ENCODE data around the gene CYB561D2.
"Not testable (repeated sequence)": the region's sequence is repeated elsewhere in the genome, so short reads cannot be mapped to it uniquely, and the experiment has no call there.

The CYB561D2 gene

DNA sequence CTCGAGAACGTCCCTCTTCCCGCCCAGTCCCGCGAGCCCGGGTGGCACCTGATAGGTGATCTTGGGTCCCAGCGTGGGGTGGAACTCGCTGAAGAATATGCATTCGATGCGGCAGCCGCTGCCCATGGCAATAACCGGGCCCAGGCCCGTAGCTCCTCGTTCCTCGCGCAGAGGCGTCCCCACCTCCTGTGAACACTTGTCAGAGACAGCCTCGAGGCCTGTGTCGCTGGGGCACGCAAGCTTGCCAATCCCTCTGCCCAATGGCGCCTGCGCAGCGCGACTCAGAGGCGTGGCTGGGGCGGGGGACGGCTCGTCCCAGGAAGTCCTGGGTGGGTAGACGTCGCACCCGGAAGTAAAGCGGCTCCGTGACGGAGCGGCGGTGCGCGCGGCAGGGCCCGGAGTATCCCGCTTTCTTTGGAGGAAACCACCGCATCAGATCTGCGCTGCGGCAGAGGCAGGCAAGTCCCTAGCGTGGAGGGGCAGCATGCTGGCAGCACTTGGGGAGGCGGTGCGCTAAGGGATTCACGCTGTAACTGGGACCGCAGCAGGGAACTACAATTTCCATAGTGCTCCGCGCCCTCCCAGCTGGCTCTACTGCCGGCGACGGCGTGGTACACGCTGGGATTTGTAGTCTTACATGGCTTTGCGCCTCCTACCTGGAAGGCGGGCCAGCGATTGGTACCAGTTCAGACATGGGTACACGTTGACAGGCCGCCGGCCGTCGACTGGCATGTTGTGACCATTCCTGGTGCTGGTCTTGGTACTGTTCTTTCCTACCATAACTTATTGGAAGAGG is at the start of gene CYB561D2, which contains the start of gene NPRL2:
Gene CYB561D2, plus strand, starts transcription at position 336 of the 796 bp plus-strand sequence. CDS start 572 bp downstream, outside the sequence.
Gene NPRL2, minus strand, starts transcription at position 249 of the 796 bp plus-strand sequence. Its CDS starts 123 bp downstream, at position 126.
- DNase-seq: peak; percentile 94 to 98 (median 98)

DNA sequence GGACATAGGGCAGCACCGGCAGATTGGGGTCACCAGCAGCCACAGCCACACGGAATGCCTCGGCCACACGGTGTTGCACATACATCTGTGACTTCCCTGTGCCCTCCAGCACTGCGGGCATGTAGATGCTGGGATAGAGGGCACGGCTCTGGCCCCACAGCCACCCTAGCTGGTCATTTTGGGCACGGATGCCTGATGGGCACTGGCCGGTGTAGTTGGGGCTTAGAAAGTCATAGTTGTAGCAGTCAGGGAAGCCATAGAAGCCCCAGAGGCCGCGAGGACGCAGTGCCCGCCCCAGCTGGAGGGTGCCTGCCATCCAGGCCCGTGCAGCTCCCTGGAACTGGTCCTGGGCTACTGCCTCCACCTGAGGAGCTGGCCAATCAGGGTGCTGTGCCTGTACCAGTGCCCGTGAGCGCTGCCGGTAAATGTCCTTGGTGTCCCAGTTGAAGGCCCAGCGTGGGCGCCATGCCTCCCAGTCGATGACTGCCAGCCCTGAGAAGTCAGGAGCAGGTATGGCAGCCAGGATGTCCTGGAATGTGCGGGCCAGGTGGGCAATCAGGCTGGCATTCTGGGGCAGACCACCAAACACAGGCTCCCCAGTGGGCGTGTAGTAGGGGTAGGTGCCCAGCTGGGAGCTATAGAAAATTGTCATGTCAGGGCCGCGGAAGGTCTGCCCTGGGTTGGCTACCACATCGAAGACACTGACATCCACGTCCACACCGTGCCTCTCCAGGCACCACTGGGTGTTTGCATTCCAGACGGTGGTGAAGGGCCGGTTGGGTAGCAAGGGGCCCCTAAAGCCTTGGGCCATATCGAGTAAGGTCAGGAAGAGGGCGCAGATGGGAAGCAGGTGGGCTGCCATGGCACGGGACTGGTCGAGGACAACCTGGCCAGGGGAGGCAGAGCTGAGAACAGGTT is 48.3 kb upstream of the CYB561D2 start:
- no peak for DNase-seq

GRCh38 chr3:50303013-50303815 is 47.4 kb upstream of the CYB561D2 start, which contains the start of gene HYAL1:
TSS of gene HYAL1 (minus strand) at chr3:50303574. CDS start at chr3:50302956, 618 bp downstream.
- no peak for DNase-seq

DNA sequence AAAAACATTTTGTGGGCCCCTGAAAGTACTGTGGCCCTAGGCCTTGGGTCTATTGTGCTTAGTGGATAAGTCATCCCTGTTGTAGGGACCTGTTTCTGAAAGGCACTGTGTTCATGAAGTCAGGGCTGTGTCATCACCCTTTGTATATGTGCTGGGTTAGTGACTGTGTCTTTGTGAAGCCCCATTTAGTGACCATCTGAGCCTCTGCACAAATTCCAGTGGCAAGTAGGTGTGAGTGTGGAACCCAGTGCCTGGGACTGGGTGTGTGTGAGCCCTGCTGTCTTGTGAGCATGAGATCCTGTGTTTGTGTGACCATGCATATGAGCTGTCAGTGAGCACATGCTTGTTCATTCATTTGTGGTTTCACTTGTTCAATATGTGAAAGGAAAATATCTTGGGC is 46.1 kb upstream of the CYB561D2 start:
- no peak for DNase-seq

DNA sequence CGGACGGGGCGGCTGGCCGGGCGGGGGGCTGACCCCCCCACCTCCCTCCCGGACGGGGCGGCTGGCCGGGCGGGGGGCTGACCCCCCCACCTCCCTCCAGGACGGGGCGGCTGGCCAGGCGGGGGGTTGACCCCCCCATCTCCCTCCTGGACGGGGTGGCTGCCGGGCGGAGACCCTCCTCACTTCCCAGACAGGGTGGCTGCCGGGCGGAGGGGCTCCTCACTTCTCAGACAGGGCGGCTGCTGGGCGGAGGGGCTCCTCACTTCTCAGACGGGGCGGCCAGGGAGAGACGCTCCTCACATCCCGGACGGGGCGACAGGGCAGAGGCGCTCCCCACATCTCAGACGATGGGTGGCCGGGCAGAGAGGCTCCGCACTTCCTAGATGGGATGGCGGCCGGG is 38.6 kb upstream of the CYB561D2 start:
- not testable (repeated sequence) for DNase-seq

- no peak for DNase-seq
Observed at GRCh38 chr3:50314342-50314741, 36.3 kb upstream of the CYB561D2 start.

- DNase-seq: no peak
Observed at GRCh38 chr3:50314816-50315215, 35.8 kb upstream of the CYB561D2 start.

GRCh38 chr3:50316657-50317242 is 33.9 kb upstream of the CYB561D2 start:
- DNase-seq: peak in 3 of 4 experiments; percentile 18 to 45 (median 30)

DNA sequence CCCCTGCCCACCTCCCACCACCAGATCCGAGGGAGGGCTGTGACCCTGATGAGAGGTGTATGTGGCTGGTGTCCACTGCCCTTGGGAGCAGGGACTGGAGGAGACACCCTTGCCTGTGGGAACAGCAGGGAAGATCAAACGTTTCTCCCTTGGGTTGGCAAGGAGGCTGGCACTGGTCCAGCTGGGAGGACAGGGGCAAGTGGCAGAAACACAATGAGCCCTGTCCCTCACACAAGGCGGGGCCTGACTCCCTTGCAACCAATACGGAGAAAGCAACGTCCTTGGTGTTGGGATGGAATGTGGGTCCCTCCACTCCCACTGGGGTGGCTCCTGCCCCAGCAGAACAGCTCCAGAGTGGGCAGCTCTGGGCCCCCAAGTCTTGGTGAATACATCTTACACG is 33.4 kb upstream of the CYB561D2 start:
- DNase-seq: no peak

DNA sequence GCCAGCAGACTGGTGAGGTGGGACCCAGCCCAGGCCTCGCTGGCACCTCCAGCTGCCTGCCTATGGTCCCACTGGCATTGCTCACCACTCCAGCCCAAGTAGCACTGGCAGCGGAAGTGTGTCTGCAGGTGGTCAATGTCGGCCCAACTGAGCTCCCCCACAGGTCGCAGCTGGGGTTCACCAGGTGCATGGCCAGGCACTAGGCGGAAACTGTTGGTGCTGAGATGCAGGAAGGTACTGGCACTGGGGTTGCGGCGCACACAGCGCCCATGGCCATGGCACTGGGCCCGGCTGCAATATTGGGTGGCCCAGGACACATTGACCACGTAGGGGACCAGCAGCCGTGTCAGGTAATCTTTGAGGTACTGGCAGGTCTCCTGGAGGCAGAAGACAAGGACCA is 32.5 kb upstream of the CYB561D2 start:
- DNase-seq: no peak

DNA sequence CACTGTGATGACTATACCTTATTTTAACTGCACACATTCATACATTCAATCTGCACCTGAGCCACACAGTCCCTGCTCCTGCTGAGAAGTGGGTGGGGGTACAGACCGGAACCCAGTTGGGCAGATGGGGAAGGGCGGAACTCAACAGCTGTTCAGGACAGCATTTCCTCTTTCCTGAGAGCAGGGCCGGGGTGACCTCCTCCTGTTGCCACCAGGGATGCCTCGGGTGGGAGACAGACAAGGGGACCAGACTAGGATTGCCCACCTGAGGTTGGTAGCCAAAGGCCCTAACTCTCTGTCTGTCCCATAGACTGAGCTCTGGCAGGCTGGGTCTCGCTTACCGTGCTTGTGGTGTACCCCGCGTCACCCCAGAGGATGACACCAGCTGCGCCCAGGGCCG is 32.0 kb upstream of the CYB561D2 start:
- DNase-seq: no peak

- no peak for DNase-seq
Observed at GRCh38 chr3:50319181-50319893, 31.3 kb upstream of the CYB561D2 start.

GRCh38 chr3:50319894-50320625 is 30.6 kb upstream of the CYB561D2 start:
- no peak for DNase-seq

- DNase-seq: peak in 3 of 4 experiments; percentile 56 to 60 (median 59)
Observed at GRCh38 chr3:50320853-50321335, 29.8 kb upstream of the CYB561D2 start.

GRCh38 chr3:50321336-50322114 is 29.1 kb upstream of the CYB561D2 start:
- DNase-seq: peak; percentile 64 to 74 (median 72)

DNA sequence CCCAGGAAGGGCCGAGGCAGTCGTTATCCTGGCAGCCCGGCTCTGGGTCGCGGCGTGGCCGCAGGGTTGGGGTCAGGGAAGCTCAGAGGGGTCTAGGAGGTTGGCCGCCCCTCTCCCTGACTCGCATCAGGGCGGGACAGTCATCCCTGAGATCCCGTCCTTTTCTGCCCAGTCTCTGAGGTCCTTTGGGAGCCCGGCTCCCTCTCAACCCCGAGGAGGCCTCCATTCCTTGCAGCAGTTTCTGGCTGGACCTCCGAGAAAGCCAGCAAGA is 28.6 kb upstream of the CYB561D2 start:
- no peak for DNase-seq

DNA sequence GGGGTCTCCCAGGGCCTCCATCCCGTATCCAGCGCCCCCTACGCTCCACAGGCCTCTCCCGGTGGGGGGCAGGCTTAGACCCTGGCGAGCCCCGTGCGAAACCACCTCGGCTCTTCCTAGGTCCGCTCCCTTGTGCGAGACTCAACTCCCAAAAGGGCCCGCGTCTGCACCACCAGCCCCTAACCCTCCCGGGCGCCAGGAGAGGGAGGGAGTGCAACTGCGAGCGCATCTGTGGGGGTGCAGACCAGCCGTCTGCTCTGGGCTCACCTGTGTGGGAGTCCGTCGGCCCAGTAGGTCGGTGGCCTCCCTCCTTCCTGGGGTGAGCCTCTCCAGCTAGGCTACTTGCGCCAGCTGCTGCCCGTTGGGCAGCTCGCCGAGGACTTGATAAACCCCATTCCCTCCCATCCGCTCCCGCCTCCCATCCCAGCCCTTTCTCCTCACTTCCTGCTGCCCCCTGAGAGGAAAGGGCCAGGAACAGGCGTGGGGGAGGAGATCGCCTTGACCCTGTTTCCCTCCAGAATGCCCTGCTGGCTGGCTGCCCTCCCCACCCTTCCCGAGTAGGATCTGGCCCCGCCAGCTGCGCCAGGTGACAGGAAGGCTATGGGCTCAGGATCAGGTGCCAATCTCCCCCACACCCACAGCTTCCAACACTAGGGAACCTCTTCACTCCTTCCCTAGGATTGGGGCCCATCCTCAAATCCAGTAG is 28.1 kb upstream of the CYB561D2 start, which contains the start of gene HYAL2:
Gene HYAL2, minus strand, starts transcription at position 360 of the 706 bp plus-strand sequence. CDS start 2,256 bp downstream, outside the sequence.
- DNase-seq: no peak

DNA sequence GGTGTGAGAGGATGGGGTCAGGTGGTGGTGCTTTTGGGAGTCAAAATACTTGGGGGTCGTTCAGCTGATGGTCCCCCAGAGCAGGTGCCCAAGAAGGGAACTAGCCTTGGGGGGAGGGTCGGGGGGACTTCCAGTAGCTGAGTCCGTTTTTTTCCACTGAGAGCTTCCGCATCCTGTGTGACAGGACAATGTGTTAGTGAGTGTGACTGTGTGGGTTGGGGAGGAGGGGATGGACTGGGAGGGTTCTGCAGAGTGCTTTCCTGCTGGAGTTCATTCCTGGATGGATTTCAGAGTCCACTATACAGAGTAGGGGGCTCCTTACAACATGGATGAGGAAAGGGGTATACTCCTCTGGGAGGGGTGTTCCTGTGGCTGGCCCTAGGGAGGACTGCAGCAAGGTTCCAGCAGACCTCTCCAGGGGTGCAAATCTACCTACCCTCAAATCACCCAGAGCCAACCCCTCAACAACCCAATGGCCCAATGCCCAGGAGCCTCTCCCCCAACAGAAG is 27.5 kb upstream of the CYB561D2 start:
- DNase-seq: no peak

Measured in activated CD4-positive, CD25-positive, alpha-beta regulatory T cell (primary cell).